ENCODE data around the gene LRRC75A. TPM values are rescaled to one million over a fixed set of nuclear protein-coding genes. Genes with fewer than 3 reads are reported as not detected.

LRRC75A gene
- total RNA-seq: 2.2 to 4.1 TPM (median 2.3 TPM) in 3 replicates
- long read RNA-seq, partial matches to known transcripts: 1 of 2 reads
- long read RNA-seq, other reads (novel, unspliced or antisense): 0 of 2 reads

- DNase-seq (ENCODE audit: low spot score): no peak
- Mint-ChIP-seq H3K4me3 (ENCODE audit: unreplicated experiment) (peak within 1 kb of the TSS; percentile 64), H3K9me3 (ENCODE audit: low read depth) (no peaks in the 10 kb centered on the region), H3K27me3 (ENCODE audit: low read depth) (peaks cover 16% of the 10 kb centered on the region), H3K36me3 (ENCODE audit: low read depth) (no peaks in the 10 kb centered on the region), H3K27ac (ENCODE audit: unreplicated experiment) (no peak within 1 kb of the TSS), H3K4me1 (ENCODE audit: low read depth) (peaks cover 15% of the 10 kb centered on the region)
- TF ChIP-seq, protein P1, sequence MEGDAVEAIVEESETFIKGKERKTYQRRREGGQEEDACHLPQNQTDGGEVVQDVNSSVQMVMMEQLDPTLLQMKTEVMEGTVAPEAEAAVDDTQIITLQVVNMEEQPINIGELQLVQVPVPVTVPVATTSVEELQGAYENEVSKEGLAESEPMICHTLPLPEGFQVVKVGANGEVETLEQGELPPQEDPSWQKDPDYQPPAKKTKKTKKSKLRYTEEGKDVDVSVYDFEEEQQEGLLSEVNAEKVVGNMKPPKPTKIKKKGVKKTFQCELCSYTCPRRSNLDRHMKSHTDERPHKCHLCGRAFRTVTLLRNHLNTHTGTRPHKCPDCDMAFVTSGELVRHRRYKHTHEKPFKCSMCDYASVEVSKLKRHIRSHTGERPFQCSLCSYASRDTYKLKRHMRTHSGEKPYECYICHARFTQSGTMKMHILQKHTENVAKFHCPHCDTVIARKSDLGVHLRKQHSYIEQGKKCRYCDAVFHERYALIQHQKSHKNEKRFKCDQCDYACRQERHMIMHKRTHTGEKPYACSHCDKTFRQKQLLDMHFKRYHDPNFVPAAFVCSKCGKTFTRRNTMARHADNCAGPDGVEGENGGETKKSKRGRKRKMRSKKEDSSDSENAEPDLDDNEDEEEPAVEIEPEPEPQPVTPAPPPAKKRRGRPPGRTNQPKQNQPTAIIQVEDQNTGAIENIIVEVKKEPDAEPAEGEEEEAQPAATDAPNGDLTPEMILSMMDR (IDR thresholded peaks at IDR 0.05): peak; percentile 32
Observed at GRCh38 chr17:16491703-16492612, at the start of gene LRRC75A. LRRC75A (minus strand) TSS chr17:16492193; CDS start chr17:16491990, 203 bp downstream.

GRCh38 chr17:16537130-16537458 lies 45.1 kb upstream of the LRRC75A start:
- no peak overlapping the region for H3K4me3 Mint-ChIP-seq (ENCODE audit: unreplicated experiment)
- H3K36me3 Mint-ChIP-seq (ENCODE audit: low read depth): no peaks in the 10 kb centered on the region
- no peak for DNase-seq (ENCODE audit: low spot score)
- no peaks in the 10 kb centered on the region for H3K27me3 Mint-ChIP-seq (ENCODE audit: low read depth)
- H3K27ac Mint-ChIP-seq (ENCODE audit: unreplicated experiment): no peak overlapping the region
- TF ChIP-seq, protein P1 (IDR thresholded peaks at IDR 0.05): peak; percentile 26
- H3K4me1 Mint-ChIP-seq (ENCODE audit: low read depth): peaks cover 21% of the 10 kb centered on the region
- H3K9me3 Mint-ChIP-seq (ENCODE audit: low read depth): no peaks in the 10 kb centered on the region

- Mint-ChIP-seq H3K4me1 (ENCODE audit: low read depth) (peaks cover 29% of the 10 kb centered on the region), H3K27me3 (ENCODE audit: low read depth) (peaks cover 5% of the 10 kb centered on the region), H3K27ac (ENCODE audit: unreplicated experiment) (no peak overlapping the region), H3K36me3 (ENCODE audit: low read depth) (no peaks in the 10 kb centered on the region), H3K9me3 (ENCODE audit: low read depth) (no peaks in the 10 kb centered on the region), H3K4me3 (ENCODE audit: unreplicated experiment) (no peak overlapping the region)
- TF ChIP-seq, protein P1 (IDR thresholded peaks at IDR 0.05): no peak
- no peak for DNase-seq (ENCODE audit: low spot score)
Observed at GRCh38 chr17:16534236-16534635, 42.2 kb upstream of the LRRC75A start.

DNA sequence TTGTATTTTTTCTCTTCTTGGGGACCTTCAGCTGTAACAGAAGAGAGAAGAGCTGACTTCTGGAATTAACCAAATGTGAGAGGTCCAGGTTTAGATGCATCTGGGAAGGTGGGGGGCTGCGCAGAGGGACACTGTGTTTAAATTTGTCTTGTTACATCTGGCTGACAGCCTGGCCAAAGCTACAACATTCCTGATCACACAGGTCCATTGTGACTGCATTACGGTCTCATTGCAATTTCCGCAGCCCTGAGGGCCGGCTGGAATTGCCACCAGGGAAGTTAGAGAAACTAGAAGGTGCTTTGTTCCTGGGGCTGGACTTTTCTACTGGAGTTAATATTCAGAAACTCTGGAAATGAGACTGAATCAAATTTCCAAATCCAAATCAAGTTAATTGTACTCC lies 37.9 kb upstream of the LRRC75A start:
- Mint-ChIP-seq H3K36me3 (ENCODE audit: low read depth) (no peaks in the 10 kb centered on the region), H3K27ac (ENCODE audit: unreplicated experiment) (no peak overlapping the region), H3K4me3 (ENCODE audit: unreplicated experiment) (no peak overlapping the region), H3K4me1 (ENCODE audit: low read depth) (peaks cover 15% of the 10 kb centered on the region), H3K9me3 (ENCODE audit: low read depth) (no peaks in the 10 kb centered on the region), H3K27me3 (ENCODE audit: low read depth) (peaks cover 12% of the 10 kb centered on the region)
- no peak for DNase-seq (ENCODE audit: low spot score)
- TF ChIP-seq, protein P1 (IDR thresholded peaks at IDR 0.05): no peak

DNA sequence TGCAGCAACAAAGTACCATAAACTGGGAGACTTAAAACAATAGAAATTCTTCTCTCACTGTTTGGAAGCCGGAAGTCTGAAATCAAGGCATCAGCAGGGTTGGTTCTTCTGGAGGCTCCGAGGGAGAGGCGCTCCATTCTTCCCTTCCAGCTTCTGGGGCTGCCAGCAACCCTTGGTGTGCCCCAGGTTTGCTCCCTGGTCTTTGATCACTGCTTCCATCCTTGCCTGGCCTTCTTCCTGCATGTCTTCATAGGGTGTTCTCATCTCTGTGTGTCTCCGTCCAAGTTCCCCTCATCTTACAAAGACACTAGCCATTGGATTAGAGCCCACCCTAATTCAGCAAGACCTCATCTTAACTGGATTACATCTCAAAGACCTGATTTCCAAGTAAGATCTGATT lies 35.3 kb upstream of the LRRC75A start:
- DNase-seq (ENCODE audit: low spot score): no peak
- H3K9me3 Mint-ChIP-seq (ENCODE audit: low read depth): no peaks in the 10 kb centered on the region

More for the DNA sequence above, 35.3 kb upstream of the LRRC75A start:
- H3K27ac Mint-ChIP-seq (ENCODE audit: unreplicated experiment): no peak overlapping the region
- H3K27me3 Mint-ChIP-seq (ENCODE audit: low read depth): peaks cover 12% of the 10 kb centered on the region
- no peaks in the 10 kb centered on the region for H3K36me3 Mint-ChIP-seq (ENCODE audit: low read depth)
- H3K4me3 Mint-ChIP-seq (ENCODE audit: unreplicated experiment): no peak overlapping the region
- peaks cover 27% of the 10 kb centered on the region for H3K4me1 Mint-ChIP-seq (ENCODE audit: low read depth)
- TF ChIP-seq, protein P1 (IDR thresholded peaks at IDR 0.05): no peak

Measured in chondrocyte (in vitro differentiated cells).